Lung (tissue), 12 donors: ENCODE results near the gene CASP9. TPM values are rescaled to one million over a fixed set of nuclear protein-coding genes. Genes with fewer than 3 reads are reported as not detected.

Experiments used
- ATAC-seq: fragments of 200-7000 bp; cut with Tn5 transposase; one replicate; pipeline ENCODE4 v1.9.1; 2020; ENCODE audit warnings: moderate number of reproducible peaks; ENCODE audit not compliant: insufficient read depth, low FRiP score
- DNase-seq, 3 donors: peaks; one replicate each; pipeline ENCODE4 v3.0.0-alpha.2; 2013 to 2017
- H3K27ac ChIP-seq, 2 donors: one replicate each; pipeline ENCODE4 v1.5.1; 2013; ENCODE audit warnings: mild to moderate bottlenecking in 2 of 2, moderate library complexity in 2 of 2, control low read depth in 1 of 2, inconsistent platforms in 1 of 2, low read depth in 1 of 2, low read length in 1 of 2
- H3K27me3 ChIP-seq, 3 donors: one replicate each; pipeline ENCODE4 v1.5.1; 2013; ENCODE audit warnings: low read length in 2 of 3; ENCODE audit not compliant: control insufficient read depth in 3 of 3, insufficient read depth in 3 of 3
- H3K36me3 ChIP-seq, 4 donors: one replicate each; pipeline ENCODE4 v1.5.1; 2013; ENCODE audit warnings: low read length in 4 of 4, mild to moderate bottlenecking in 1 of 4, moderate library complexity in 1 of 4; ENCODE audit not compliant: control insufficient read depth in 4 of 4, insufficient read depth in 4 of 4
- H3K4me1 ChIP-seq, 5 donors: one replicate each; pipeline ENCODE4 v1.5.1; 2013; ENCODE audit warnings: low read length in 5 of 5, mild to moderate bottlenecking in 2 of 5, moderate library complexity in 1 of 5; ENCODE audit not compliant: control insufficient read depth in 5 of 5, insufficient read depth in 5 of 5
- H3K4me3 ChIP-seq: one replicate; pipeline ENCODE4 v1.5.1; 2013; ENCODE audit warnings: mild to moderate bottlenecking, control low read depth, moderate library complexity
- H3K9ac ChIP-seq, 2 donors: one replicate each; pipeline ENCODE4 v1.5.1; 2013; ENCODE audit warnings: low read length in 2 of 2, control low read depth in 1 of 2; ENCODE audit not compliant: insufficient read depth in 1 of 2
- H3K9me3 ChIP-seq, 4 donors: one replicate each; pipeline ENCODE4 v1.5.1; 2013; ENCODE audit warnings: low read length in 3 of 4, mild to moderate bottlenecking in 1 of 4, moderate library complexity in 1 of 4; ENCODE audit not compliant: control insufficient read depth in 4 of 4, insufficient read depth in 3 of 4
- WGBS, 2 donors: extraction: QIAGEN DNeasy Blood & Tissue Kit; methylation state at CpG; one replicate each; pipeline ENCODE4 v1.1.7; 2013; 5-methylcytosine and 5-hydroxymethylcytosine counted together
- polyA plus RNA-seq, 2 donors: library from polyadenylated mRNA; stranded (reverse); fragments of 200-250 nt; gene quantifications; one replicate each; pipeline ENCODE4 v1.2.1, GENCODE V29; 2013
- total RNA-seq, 2 donors: library from RNA; depleted of rRNA in 1 of 2; stranded (reverse); fragments of >200 nt in 1 of 2; gene quantifications; one replicate each; pipeline ENCODE4 v1.2.1, GENCODE V29; 2014 to 2021
- TF ChIP-seq, protein P1 (sequence below): IDR thresholded peaks from 2 replicates; pipeline ENCODE4 v1.5.1; 2012; ENCODE audit warnings: mild to moderate bottlenecking; ENCODE audit errors: control extremely low read depth, extremely low read depth
- donor health status: control.
- donor health status: control.
- donor health status: Bipolar disorder and iron deficiency.
- donor health status: healthy.
- donor health status: DM: yes; HTN: yes; CAD: no.

The CASP9 gene
- total and polyA plus RNA-seq, 4 donors = 13.3 to 16.6 (median 13.8) TPM

DNA sequence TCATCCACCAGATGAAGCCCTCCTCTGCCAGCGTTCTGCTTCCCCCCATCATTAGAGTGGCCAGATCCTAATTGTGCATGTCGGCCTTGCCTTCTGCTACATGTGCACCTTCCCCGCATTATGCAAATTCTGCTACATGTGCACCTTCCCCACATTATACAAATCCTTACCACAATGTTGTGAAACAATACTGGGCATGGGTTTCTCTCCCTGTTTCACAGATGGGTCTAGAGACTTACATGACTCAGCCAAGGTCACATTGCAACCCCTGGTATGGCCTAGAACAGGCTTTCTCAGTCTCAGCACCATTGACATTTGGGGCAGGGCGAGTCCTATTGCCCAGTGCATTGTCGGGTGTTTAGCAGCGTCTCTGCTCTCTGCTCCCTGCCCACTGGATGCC lies 68.5 kb downstream of the CASP9 start:
- no peaks in the 10 kb centered on the region for H3K36me3 ChIP-seq
- H3K27ac ChIP-seq = no peak overlapping the region
- TF ChIP-seq, protein P1, sequence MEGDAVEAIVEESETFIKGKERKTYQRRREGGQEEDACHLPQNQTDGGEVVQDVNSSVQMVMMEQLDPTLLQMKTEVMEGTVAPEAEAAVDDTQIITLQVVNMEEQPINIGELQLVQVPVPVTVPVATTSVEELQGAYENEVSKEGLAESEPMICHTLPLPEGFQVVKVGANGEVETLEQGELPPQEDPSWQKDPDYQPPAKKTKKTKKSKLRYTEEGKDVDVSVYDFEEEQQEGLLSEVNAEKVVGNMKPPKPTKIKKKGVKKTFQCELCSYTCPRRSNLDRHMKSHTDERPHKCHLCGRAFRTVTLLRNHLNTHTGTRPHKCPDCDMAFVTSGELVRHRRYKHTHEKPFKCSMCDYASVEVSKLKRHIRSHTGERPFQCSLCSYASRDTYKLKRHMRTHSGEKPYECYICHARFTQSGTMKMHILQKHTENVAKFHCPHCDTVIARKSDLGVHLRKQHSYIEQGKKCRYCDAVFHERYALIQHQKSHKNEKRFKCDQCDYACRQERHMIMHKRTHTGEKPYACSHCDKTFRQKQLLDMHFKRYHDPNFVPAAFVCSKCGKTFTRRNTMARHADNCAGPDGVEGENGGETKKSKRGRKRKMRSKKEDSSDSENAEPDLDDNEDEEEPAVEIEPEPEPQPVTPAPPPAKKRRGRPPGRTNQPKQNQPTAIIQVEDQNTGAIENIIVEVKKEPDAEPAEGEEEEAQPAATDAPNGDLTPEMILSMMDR = no peak
- DNase-seq (no peak), ATAC-seq (no peak)
- no peaks in the 10 kb centered on the region for H3K9me3 ChIP-seq
- H3K4me3 ChIP-seq = no peak overlapping the region
- no peaks in the 10 kb centered on the region for H3K27me3 ChIP-seq
- H3K4me1 ChIP-seq = peaks cover 0 to 1% (median 0%) of the 10 kb centered on the region in 5 donors
- WGBS, 2 donors = 50 to 81% methylated on average over 4 to 6 of the region's 6 CpGs
- no peak overlapping the region for H3K9ac ChIP-seq

DNA sequence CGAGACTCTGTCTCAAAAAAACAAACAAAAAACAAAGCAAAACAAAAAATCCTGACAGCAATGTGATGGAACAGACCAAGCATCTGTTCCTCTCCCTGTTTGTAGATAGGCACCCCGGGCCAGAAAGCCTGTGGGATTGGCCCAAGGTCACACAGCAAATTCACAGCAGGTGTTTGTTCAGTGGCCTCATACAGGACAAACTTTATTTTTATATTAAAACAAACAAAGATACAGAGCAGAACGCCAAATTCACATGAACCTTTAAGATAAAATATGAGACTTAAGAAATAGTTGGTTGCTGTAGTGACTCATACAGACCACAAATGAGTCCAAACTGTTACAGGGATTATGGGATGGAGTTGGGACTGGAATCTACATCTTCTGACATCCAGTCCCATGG lies 69.8 kb downstream of the CASP9 start:
- no peaks in the 10 kb centered on the region for H3K4me1 ChIP-seq
- no peak for ATAC-seq
- WGBS, 2 donors = 66 to 92% methylated on average over 3 of the region's 3 CpGs

DNA sequence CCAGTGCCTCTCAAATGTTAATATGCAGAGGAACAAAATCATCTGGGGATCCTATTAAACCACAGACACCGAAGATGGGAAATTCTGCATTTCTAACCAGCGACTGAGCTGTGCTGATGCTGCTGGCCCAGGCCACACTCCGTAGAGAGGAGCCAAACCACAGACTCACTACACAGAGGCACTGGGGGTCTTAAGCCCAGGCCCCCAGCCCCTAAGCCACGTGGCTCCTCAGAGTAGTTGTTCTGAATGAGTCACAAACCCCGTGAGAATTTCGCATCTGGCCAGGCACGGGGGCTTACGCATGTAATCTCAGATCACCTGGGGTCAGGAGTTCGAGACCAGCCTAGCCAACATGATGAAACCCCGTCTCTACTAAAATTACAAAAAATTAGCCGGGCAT lies 70.3 kb downstream of the CASP9 start:
- no peak for DNase-seq
- Histone ChIP-seq H3K9ac (no peak overlapping the region), H3K4me1 (no peaks in the 10 kb centered on the region), H3K27ac (no peak overlapping the region), H3K9me3 (peaks cover 0 to 1% (median 0%) of the 10 kb centered on the region in 4 donors), H3K4me3 (no peak overlapping the region), H3K36me3 (no peaks in the 10 kb centered on the region), H3K27me3 (no peaks in the 10 kb centered on the region)
- TF ChIP-seq, protein P1 = no peak
- WGBS, 2 donors = 84 to 87% methylated on average over 11 of the region's 11 CpGs
- ATAC-seq = no peak

More for the DNA sequence above, 69.8 kb downstream of the CASP9 start:
- Histone ChIP-seq H3K4me3 (no peak overlapping the region), H3K36me3 (no peaks in the 10 kb centered on the region), H3K9ac (no peak overlapping the region), H3K9me3 (peaks cover 0 to 1% (median 0%) of the 10 kb centered on the region in 4 donors), H3K27me3 (no peaks in the 10 kb centered on the region), H3K27ac (no peak overlapping the region)
- TF ChIP-seq, protein P1 = no peak
- no peak for DNase-seq
